VCaP (cell line): Measurements from ENCODE around the gene HDAC5.
"Not testable (repeated sequence)": the region's sequence is repeated elsewhere in the genome, so short reads cannot be mapped to it uniquely, and the experiment has no call there.

Source experiments
- H3K27ac ChIP-seq: fragments of 450-650 bp; 2 replicates; pipeline ENCODE4 v1.5.1; 2017
- TF ChIP-seq, protein P1 (sequence below): fragments of 450-650 bp; conservative IDR thresholded peaks from 2 replicates; pipeline ENCODE4 v1.5.1; 2017; ENCODE audit warnings: mild to moderate bottlenecking, moderate library complexity

Gene HDAC5

GRCh38 chr17:44106801-44107200, 16.6 kb downstream of the HDAC5 start:
- TF ChIP-seq, protein P1, sequence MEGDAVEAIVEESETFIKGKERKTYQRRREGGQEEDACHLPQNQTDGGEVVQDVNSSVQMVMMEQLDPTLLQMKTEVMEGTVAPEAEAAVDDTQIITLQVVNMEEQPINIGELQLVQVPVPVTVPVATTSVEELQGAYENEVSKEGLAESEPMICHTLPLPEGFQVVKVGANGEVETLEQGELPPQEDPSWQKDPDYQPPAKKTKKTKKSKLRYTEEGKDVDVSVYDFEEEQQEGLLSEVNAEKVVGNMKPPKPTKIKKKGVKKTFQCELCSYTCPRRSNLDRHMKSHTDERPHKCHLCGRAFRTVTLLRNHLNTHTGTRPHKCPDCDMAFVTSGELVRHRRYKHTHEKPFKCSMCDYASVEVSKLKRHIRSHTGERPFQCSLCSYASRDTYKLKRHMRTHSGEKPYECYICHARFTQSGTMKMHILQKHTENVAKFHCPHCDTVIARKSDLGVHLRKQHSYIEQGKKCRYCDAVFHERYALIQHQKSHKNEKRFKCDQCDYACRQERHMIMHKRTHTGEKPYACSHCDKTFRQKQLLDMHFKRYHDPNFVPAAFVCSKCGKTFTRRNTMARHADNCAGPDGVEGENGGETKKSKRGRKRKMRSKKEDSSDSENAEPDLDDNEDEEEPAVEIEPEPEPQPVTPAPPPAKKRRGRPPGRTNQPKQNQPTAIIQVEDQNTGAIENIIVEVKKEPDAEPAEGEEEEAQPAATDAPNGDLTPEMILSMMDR, result no peak
- H3K27ac ChIP-seq, result no peak overlapping the region

- TF ChIP-seq, protein P1, result no peak
- H3K27ac ChIP-seq, result no peak overlapping the region
Measured at GRCh38 chr17:44105941-44106340, 17.5 kb downstream of the HDAC5 start.

DNA sequence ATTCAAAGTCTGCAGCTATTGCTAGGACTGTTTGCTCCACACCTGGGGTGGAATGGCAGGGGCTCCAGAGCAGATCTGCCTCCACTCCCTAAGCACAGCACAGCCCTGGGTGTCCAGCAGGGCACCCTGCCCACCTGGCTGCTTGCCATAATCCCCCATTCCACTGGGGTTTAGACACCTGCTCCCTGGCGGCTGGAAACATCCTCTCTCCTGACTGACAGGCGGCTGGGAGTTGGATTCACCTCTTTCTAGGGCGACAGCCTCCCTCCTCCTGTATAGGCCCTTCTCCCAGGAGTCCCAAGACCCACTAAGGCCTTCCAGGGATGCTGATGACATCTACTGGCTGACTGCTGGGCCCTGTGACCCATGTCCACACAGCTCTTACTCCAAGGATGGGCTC, 18.0 kb downstream of the HDAC5 start:
- TF ChIP-seq, protein P1, result no peak
- no peak overlapping the region for H3K27ac ChIP-seq

- TF ChIP-seq, protein P1, result no peak
- peak overlapping the region; percentile 47 for H3K27ac ChIP-seq
Measured at GRCh38 chr17:44102849-44103622, 20.4 kb downstream of the HDAC5 start.

GRCh38 chr17:44101858-44102257, 21.6 kb downstream of the HDAC5 start:
- H3K27ac ChIP-seq, result not testable (repeated sequence)

GRCh38 chr17:44097110-44097958, 26.1 kb downstream of the HDAC5 start:
- TF ChIP-seq, protein P1, result no peak
- H3K27ac ChIP-seq, result no peak overlapping the region

GRCh38 chr17:44095647-44096496, 27.6 kb downstream of the HDAC5 start:
- TF ChIP-seq, protein P1, result no peak
- H3K27ac ChIP-seq, result peak overlapping the region; percentile 58
